Activated naive CD8-positive, alpha-beta T cell treated with anti-CD3 and anti-CD28 coated beads, Interleukin-2, amount 10 ng/mL, durations not matched to agents 7 days and 5 days (primary cell): ENCODE results near the gene FAM241B. TPM values are rescaled to one million over a fixed set of nuclear protein-coding genes. Genes with fewer than 3 reads are reported as not detected.

Experiments
- ATAC-seq: fragments of 150-1000 bp; cut with Tn5 transposase; one replicate; pipeline ENCODE4 v1.10.0; 2021; ENCODE audit warnings: low read depth, moderate library complexity
- POLR2A ChIA-PET: fragments of 350-600 bp; sonication (Branson Sonifier 250); formaldehyde crosslinking; loops from one replicate; lab custom pipeline; 2021; ENCODE audit warnings: antibody characterized with exemption; lab: Charles Lee
- DNase-seq: peaks from one replicate; pipeline ENCODE4 v3.0.0; 2021
- H3K27ac Mint-ChIP-seq: one replicate; pipeline ENCODE4 v1.8.0; 2022; ENCODE audit warnings: mild to moderate bottlenecking, mixed read lengths
- H3K27me3 Mint-ChIP-seq: one replicate; pipeline ENCODE4 v1.8.0; 2022; ENCODE audit warnings: mild to moderate bottlenecking, moderate library complexity, mixed read lengths
- H3K36me3 Mint-ChIP-seq: one replicate; pipeline ENCODE4 v1.8.0; 2021; ENCODE audit warnings: mild to moderate bottlenecking, mixed read lengths
- H3K4me1 Mint-ChIP-seq: one replicate; pipeline ENCODE4 v1.8.0; 2021; ENCODE audit warnings: mixed read lengths
- H3K4me3 Mint-ChIP-seq: one replicate; pipeline ENCODE4 v1.8.0; 2022; ENCODE audit warnings: mild to moderate bottlenecking, moderate library complexity, mixed read lengths
- H3K9me3 Mint-ChIP-seq: one replicate; pipeline ENCODE4 v1.8.0; 2021; ENCODE audit warnings: mixed read lengths
- total RNA-seq, 2 experiments: library from RNA; stranded (reverse); gene quantifications; one replicate each; pipeline ENCODE4 v1.2.3, GENCODE V29; 2021

The FAM241B gene
- total RNA-seq, 2 experiments from 2014 or later: 8.0 to 11.7 TPM

- Mint-ChIP-seq H3K4me1 (peaks cover 7% of the 10 kb centered on the region), H3K27ac (no peak overlapping the region), H3K9me3 (peaks cover 5% of the 10 kb centered on the region), H3K27me3 (peaks cover 31% of the 10 kb centered on the region), H3K36me3 (peaks cover 1% of the 10 kb centered on the region), H3K4me3 (no peak overlapping the region)
- no peak for DNase-seq
- no peak for ATAC-seq
- POLR2A ChIA-PET: interaction anchor here (0.7 kb wide), 1 partner anchor 9 kb away, joined by 4 read pairs; no protein-coding TSS in a partner anchor
These were observed 26.8 kb downstream of the FAM241B start for GRCh38 chr10:69656742-69657269.

DNA sequence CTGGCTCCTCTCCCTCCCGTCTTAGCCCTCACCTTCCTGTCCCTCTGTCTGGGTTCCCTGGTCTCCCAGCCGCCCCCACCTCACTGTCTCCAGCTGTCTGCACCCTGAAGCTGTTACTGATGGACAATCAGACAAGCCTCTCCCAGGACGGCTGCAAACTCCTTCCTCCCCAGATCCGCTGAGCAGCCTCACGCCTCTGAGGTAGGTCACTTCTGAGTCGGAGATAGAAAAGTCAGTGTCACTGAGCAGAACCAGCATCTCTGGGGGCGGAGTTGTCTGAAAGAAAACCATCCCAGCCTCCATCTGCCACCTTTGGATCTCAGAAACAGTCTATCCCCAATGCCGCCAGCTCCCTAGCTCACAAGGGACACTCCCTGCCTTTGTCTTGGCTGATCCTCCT lies 27.4 kb downstream of the FAM241B start:
- no peak overlapping the region for H3K27ac Mint-ChIP-seq
- ATAC-seq (no peak), DNase-seq (no peak)
- H3K4me3 Mint-ChIP-seq: no peak overlapping the region
- peaks cover 5% of the 10 kb centered on the region for H3K9me3 Mint-ChIP-seq
- POLR2A ChIA-PET: interaction anchor here (0.7 kb wide), 1 partner anchor 9 kb away, joined by 4 read pairs; no protein-coding TSS in a partner anchor
- H3K27me3 Mint-ChIP-seq: peaks cover 32% of the 10 kb centered on the region
- H3K36me3 Mint-ChIP-seq: peaks cover 1% of the 10 kb centered on the region
- peaks cover 8% of the 10 kb centered on the region for H3K4me1 Mint-ChIP-seq

DNA sequence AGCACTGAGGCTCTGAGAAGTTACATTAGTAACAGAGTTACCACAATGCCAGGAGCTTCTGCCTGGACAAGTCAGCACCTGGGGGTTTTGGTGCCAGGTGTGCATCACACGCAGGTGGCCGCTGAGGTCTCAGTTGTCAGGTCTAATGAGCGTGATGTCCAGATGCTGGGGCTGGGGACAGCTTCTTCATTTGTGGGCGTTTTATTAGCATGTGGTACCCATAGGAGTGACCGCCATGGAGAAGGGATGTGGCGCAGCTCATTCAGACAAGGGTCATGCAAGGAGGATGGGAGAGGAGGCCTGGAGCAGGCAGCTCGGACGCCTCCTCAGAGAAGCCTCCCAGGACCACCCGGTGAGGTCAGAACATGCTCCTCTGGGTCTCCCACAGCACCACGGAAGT lies 27.8 kb downstream of the FAM241B start:
- peaks cover 8% of the 10 kb centered on the region for H3K4me1 Mint-ChIP-seq
- ATAC-seq: no peak
- peaks cover 1% of the 10 kb centered on the region for H3K36me3 Mint-ChIP-seq
- H3K27me3 Mint-ChIP-seq: peaks cover 32% of the 10 kb centered on the region
- H3K27ac Mint-ChIP-seq: no peak overlapping the region
- DNase-seq: no peak
- H3K4me3 Mint-ChIP-seq: no peak overlapping the region
- H3K9me3 Mint-ChIP-seq: peaks cover 5% of the 10 kb centered on the region
- POLR2A ChIA-PET: no interaction called here

- POLR2A ChIA-PET: no interaction called here
- no peaks in the 10 kb centered on the region for H3K9me3 Mint-ChIP-seq
- peaks cover 8% of the 10 kb centered on the region for H3K4me1 Mint-ChIP-seq
- peaks cover 32% of the 10 kb centered on the region for H3K27me3 Mint-ChIP-seq
- H3K27ac Mint-ChIP-seq: no peak overlapping the region
- ATAC-seq (no peak), DNase-seq (no peak)
- no peak overlapping the region for H3K4me3 Mint-ChIP-seq
- no peaks in the 10 kb centered on the region for H3K36me3 Mint-ChIP-seq
These were observed 29.4 kb downstream of the FAM241B start for GRCh38 chr10:69659241-69660038.

- ATAC-seq (no peak), DNase-seq (no peak)
- Mint-ChIP-seq H3K27me3 (peaks cover 32% of the 10 kb centered on the region), H3K27ac (no peak overlapping the region), H3K36me3 (no peaks in the 10 kb centered on the region), H3K4me1 (peaks cover 8% of the 10 kb centered on the region), H3K9me3 (no peaks in the 10 kb centered on the region), H3K4me3 (no peak overlapping the region)
- POLR2A ChIA-PET: no interaction called here
These were observed 30.2 kb downstream of the FAM241B start for GRCh38 chr10:69660296-69660695.

GRCh38 chr10:69661414-69662172 lies 31.5 kb downstream of the FAM241B start:
- ATAC-seq (no peak), DNase-seq (no peak)
- Mint-ChIP-seq H3K27ac (no peak overlapping the region), H3K9me3 (no peaks in the 10 kb centered on the region), H3K4me1 (peaks cover 8% of the 10 kb centered on the region), H3K36me3 (no peaks in the 10 kb centered on the region), H3K4me3 (no peak overlapping the region), H3K27me3 (peaks cover 30% of the 10 kb centered on the region)
- POLR2A ChIA-PET: no interaction called here

DNA sequence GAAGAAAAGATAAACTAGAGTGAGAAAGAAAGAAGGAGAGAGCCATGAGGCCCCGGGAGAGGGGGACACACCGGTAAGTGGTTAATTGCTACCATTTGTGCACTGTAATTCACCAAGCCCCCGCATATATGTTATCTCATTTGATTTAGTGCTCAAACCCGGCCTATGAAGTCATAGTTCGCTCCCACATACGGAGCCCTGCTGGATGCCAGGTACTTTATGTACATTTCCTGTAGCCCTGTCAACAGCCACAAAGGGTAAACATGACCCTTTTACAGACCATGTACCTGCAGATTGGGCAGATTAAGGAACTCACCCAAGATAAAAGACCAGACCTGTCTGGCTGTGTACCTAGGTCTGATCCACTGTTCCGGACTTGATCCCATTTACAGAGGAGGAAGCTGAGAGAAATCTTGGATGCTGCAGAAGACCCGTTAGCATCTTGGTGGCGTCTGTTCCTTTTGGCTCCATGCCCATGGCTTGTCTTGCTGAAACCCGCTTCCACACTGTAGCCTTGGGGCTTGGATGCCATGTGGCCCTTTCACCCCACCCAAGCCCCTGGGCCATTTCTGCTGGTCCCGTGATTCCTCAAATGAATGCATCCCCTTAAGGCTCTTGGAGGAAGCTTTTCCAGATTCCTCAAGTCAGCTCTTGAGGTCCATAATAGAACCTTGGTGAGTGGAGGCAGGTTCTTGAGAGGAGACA lies 32.3 kb downstream of the FAM241B start:
- ATAC-seq: no peak
- peaks cover 7% of the 10 kb centered on the region for H3K4me1 Mint-ChIP-seq
- H3K4me3 Mint-ChIP-seq: no peak overlapping the region

DNA sequence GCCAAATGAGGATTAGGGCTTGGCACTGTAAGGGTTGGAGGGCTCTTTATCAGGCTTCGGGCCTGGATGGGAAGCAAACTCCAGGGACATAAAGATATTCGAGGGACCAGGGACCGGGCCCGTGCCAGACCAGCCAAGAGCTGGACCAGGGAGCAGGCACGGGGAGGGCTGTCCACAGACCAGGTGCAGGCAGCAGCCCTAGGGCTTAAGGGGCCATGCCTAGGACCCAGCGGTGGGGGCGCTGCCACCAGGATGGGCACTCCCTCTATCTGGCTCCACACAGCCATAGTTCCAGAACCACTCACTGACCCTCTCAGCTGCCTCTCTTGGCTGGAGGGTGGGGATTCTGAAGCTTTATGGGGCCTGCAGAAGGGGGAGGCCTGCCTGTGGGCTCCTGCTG lies 32.9 kb downstream of the FAM241B start:
- H3K36me3 Mint-ChIP-seq: no peaks in the 10 kb centered on the region
- peaks cover 6% of the 10 kb centered on the region for H3K4me1 Mint-ChIP-seq
- DNase-seq (no peak), ATAC-seq (no peak)
- H3K27me3 Mint-ChIP-seq: peaks cover 22% of the 10 kb centered on the region
- H3K4me3 Mint-ChIP-seq: no peak overlapping the region
- no peak overlapping the region for H3K27ac Mint-ChIP-seq
- H3K9me3 Mint-ChIP-seq: no peaks in the 10 kb centered on the region
- POLR2A ChIA-PET: no interaction called here

More for the DNA sequence above, 32.3 kb downstream of the FAM241B start:
- Mint-ChIP-seq H3K36me3 (no peaks in the 10 kb centered on the region), H3K27ac (no peak overlapping the region), H3K9me3 (no peaks in the 10 kb centered on the region), H3K27me3 (peaks cover 26% of the 10 kb centered on the region)
- POLR2A ChIA-PET: no interaction called here
- DNase-seq: no peak

- POLR2A ChIA-PET: no interaction called here
- Mint-ChIP-seq H3K27me3 (peaks cover 17% of the 10 kb centered on the region), H3K4me3 (no peak overlapping the region), H3K9me3 (no peaks in the 10 kb centered on the region), H3K27ac (no peak overlapping the region), H3K36me3 (no peaks in the 10 kb centered on the region), H3K4me1 (peaks cover 6% of the 10 kb centered on the region)
- no peak for ATAC-seq
- DNase-seq: no peak
These were observed 33.4 kb downstream of the FAM241B start for GRCh38 chr10:69663369-69663947.

GRCh38 chr10:69665474-69666320 lies 35.6 kb downstream of the FAM241B start:
- peaks cover 18% of the 10 kb centered on the region for H3K27me3 Mint-ChIP-seq
- no peak for DNase-seq
- POLR2A ChIA-PET: no interaction called here
- peaks cover 6% of the 10 kb centered on the region for H3K4me1 Mint-ChIP-seq
- H3K36me3 Mint-ChIP-seq: no peaks in the 10 kb centered on the region
- ATAC-seq: no peak
- H3K4me3 Mint-ChIP-seq: no peak overlapping the region
- H3K27ac Mint-ChIP-seq: no peak overlapping the region
- H3K9me3 Mint-ChIP-seq: peaks cover 1% of the 10 kb centered on the region

DNA sequence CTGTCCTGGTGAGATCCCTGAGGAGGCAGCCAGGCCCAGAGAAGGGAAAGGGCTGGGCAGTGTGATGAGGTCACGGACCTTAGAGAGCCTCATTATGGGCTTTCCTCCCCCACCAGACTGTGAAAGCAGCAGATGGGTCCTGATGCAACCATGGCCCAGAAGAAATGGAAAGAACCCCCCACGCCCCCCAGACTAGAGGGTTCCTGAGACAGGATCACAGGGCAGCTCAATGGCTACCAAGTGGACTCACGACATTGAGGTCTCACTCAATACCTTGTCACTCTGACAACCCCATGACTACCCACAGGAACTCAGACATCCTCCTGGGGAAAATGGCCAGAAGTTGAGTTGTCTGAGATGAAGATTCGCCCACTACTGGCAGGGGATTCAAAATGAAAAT lies 36.7 kb downstream of the FAM241B start:
- no peak overlapping the region for H3K27ac Mint-ChIP-seq
- H3K27me3 Mint-ChIP-seq: peaks cover 19% of the 10 kb centered on the region
- ATAC-seq: no peak
- no peak overlapping the region for H3K4me3 Mint-ChIP-seq
- peaks cover 3% of the 10 kb centered on the region for H3K9me3 Mint-ChIP-seq
- H3K36me3 Mint-ChIP-seq: no peaks in the 10 kb centered on the region
- POLR2A ChIA-PET: no interaction called here
- peaks cover 4% of the 10 kb centered on the region for H3K4me1 Mint-ChIP-seq
- no peak for DNase-seq

DNA sequence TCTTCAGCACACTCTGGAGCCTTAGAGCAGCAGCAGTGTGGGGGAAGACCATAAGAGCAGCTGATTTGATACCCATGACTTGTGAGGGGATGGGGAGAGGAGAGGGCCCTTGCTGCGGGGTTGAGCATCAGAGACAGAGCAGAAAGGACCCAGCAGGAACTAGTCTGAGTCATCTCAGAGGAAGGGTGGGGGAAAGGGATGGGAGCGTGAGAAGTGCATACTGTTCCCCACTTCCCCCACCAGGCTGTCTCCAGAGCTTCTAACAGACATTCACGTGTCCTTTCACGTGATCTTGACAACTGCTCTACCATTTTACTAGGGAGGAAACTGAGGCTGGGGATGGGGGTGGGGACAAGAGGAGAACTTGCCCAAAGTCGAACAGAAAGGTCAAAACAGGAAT lies 38.7 kb downstream of the FAM241B start:
- no peaks in the 10 kb centered on the region for H3K4me1 Mint-ChIP-seq
- H3K36me3 Mint-ChIP-seq: no peaks in the 10 kb centered on the region
- peaks cover 3% of the 10 kb centered on the region for H3K9me3 Mint-ChIP-seq
- no peak overlapping the region for H3K4me3 Mint-ChIP-seq
- ATAC-seq (no peak), DNase-seq (no peak)
- peaks cover 21% of the 10 kb centered on the region for H3K27me3 Mint-ChIP-seq
- POLR2A ChIA-PET: no interaction called here
- no peak overlapping the region for H3K27ac Mint-ChIP-seq
